Measurements from ENCODE around the gene FAM78B.

- TF ChIP-seq CTCF (conservative IDR thresholded peaks at IDR 0.05; ENCODE audit: low read length) (peak; percentile 52), EZH2phosphoT487 (IDR thresholded peaks at IDR 0.05; ENCODE audit: borderline replicate concordance) (no peak)
Measured at GRCh38 chr1:166089804-166090203, 77.0 kb downstream of the FAM78B start.
